Germinal center (tissue), 1 donor: Measurements from ENCODE around the gene EPHA5.

ENCODE experiments used
- DNase-seq: peaks from one replicate; pipeline ENCODE4 v3.0.0; 2012; ENCODE audit warnings: mixed read lengths, low spot score

EPHA5 gene

DNA sequence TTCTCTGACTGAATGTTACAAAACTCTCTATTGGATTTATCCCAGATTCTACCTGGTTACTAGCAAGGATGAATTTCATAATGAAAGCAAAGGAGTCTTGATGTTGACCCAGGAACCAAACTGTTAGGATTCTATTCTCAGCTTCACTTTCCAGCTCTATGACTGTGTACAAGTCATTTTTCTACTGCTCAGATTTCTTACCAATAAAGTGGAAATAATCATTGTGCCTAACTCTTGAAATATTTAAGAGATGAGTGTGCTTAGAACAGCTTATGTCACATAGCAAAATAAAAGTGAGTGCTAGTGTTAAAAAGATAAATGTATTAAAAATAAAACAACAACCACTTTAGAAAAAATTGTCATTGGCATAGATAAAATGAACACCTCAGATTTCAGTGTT lies 45.6 kb downstream of the EPHA5 start:
- DNase-seq = no peak

DNA sequence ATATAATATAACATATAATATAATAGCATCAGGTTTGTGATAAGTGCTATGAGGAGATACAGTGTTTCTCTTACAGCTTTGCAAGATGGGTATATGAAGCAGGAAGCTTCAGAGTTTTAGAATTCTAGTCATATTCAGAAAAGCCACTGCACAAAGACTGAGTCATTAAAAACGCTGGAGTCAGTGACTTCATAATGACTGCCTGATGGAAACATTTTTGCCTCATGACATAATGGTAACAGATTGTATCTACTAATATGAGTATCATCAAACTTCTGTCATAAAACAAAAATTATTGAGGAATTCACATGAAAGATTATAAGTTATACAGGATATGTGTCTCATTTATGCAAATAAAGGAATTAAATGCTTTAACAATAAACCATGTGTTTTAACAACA lies 46.8 kb downstream of the EPHA5 start:
- DNase-seq = no peak

DNA sequence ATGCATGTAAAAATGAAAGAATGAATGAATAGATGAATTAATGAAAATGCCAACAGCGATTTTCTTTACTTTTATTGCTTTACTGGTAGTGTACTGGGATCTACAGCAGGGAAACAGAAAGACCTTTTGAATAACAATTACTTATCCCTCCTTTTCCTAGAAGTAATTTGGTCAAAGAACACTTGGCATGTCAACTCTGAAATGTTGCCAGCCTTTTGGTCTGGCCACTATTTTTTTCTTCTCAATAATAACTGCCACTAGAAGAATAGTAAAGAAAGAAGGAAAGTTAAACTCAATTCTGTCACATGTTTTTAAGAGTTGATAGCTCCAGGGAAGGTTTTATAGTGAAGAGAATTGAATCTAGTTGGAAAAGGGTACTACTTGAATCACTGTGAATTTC lies 52.9 kb downstream of the EPHA5 start:
- DNase-seq = no peak

DNA sequence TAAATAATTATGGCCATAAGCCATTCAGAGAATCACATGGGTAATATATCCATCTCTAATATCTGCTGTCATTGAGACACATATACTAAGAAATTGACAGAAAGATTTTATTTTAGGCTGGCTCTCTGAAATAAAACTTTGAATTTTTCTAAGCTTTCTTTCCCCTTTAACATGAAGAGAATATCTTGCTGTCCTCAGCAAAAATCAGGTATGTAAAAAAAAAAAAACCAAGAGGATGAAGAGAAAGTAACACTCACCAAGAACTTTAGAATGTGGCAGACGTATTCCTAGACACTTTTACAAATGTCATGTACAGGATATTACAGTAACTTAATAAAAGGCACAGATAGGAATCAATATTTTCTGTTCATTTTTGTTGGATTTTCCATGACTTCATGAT lies 65.8 kb downstream of the EPHA5 start:
- DNase-seq = no peak

DNA sequence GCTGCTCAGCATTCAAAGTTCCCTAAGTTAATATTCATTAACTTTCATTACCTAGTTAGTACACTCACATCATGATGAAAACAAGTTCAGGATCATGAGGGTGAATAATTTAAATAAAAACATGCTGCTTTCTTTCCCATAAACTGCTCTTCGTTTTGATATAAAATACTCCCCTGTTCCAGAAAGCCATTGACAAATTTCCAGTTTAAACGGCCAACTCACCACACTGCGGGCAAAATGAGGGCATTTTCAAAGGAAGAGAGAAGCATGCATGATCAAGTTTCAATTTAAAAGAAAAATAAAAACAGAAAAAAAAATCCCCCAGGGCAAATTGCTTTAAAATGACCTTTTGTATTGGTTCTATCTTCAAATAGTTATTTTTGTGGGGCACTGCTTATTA lies 69.6 kb downstream of the EPHA5 start:
- no peak for DNase-seq

DNA sequence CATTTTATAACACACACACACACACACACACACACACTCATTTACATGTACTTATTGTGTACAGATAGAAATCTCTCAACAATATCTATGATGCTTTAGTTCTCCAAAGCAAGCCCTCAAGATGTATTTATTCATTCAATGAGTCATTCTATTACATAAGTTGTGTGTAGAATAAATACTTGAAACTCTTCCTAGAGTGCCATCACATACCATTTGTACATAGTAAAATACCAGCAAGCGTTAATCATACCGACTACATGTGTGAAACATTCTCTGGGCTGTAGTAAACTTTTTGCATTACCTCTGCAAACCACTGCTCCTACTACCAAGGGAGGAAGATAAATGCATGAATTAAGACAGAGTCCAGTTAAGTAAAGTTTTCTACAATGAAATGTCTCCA lies 70.9 kb downstream of the EPHA5 start:
- DNase-seq = no peak

DNA sequence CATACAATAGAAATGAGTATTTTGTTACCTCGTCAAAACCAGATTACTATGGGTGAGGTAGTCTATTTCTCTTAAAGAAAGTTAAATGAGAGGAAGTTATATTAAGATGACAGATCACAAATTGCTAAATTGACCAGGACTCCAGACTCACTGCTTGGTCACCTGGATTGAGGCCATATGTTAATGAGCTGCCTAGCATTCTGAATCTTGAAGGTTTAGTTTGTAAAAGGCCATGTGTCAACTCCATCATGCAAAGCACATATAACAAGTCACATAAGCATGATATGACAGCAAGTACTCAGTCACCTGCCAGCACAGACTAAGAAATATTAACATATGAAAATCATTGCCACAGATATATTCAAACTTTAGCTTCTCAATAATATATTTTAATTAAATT lies 72.6 kb downstream of the EPHA5 start:
- DNase-seq = no peak

DNA sequence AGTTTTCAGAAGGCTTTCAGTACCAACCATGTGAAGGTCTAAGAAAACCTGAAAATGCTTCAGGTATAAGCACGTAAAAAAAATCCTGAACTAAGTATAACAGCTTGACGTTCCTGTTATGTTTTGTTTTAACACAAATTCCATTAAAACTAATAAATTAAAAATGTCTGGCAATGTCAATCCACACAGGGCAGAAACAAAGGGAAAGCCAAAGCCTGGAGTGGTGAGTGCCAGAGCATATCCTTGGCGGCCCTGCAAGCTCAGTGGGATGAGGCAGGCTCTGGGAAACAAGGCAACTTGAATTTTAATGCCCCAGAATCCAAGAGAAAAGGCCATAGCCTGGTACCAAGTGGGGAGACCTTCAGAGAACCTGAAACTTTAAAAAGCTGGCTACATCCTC lies 78.2 kb downstream of the EPHA5 start:
- no peak for DNase-seq

DNA sequence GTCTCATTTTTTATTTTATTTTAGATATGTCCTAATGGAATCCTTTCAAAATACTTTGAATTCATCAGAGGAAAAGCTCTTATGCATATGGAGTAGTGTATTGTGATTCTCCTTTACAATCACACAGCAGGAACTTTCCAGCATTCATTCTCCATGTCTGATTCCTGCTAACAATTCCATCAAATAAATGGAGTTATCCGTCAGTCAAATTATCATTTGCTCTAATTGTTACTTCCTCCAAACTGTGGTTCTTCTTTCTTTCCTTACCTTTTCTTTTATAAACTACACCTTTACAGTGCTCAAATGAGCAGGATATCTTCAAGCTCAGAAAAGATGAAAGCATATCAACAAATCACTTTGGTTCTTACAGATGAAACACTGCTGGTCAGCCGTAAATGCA lies 80.4 kb downstream of the EPHA5 start:
- no peak for DNase-seq

DNA sequence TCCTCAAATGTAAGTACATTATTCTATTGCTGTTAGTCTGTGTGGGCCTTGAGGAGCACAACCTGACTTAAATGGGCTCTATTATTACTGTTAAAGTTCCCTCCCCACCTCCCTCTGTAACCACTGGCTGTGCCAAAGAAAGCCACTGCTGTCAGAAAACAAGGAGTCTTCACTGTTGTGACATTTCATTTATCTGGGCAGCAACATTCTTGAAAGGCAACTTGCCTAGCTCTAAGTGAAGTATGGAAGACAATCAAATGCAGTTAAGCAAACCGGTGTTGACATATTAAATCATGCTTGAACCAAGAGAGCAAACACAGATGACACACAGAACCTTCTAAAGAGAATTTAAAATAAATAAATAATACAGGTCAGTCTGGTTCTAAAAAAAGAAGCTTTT lies 81.0 kb downstream of the EPHA5 start:
- DNase-seq = no peak

DNA sequence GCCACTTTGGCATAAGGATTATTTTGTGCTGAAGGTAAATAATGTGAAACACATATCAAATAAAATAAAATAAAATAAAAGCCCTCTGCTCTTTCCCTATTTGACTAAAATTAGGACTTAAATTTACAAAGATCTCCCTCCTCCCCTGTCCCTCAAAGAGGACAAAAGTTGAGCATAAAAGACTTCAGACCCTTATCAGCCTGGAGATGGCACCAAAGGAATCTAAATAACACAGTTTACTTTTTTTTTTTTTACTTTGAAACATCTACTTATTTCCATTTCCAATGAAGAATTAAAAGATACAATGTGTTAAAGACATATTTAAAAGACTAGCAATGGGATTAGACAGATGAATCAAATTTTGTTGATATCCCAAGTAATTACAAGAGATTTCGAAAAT lies 89.7 kb downstream of the EPHA5 start:
- DNase-seq = no peak

DNA sequence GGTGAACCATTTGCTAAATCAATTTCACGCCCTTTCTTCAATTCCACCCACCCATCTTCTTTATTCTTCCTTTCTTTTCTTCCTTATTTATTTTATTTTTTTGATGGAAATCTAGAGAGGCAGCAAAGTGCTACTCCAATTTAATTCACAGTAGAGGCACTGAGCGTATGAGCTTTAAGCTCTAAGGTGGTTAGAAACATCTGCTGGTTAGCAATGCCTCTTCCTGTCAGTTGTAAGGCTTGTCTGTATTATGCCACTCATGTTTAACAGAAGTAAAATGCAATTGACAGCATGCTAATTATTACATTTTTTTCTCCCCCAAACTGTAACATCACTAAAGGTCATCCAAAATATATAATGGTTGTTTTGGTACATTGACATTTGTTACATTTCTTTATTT lies 103.8 kb downstream of the EPHA5 start:
- DNase-seq = no peak

DNA sequence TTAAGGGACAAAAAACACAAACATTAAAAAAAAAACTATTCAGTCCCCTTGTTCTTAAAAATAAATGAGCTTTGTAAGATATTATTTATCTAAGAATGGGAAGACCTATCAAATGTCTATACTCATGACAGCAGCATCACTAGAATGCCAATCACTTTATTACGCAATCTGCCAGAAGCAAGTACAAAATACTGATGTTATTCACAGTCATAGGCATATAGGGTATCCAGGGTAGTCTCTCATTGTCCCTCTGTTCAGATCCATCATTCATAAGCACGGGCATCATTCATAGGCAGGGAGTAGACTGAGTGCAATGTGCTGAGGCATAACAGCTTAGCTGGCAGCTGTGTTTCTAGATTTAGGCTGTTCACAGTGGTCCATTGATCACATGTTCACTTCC lies 109.1 kb downstream of the EPHA5 start:
- DNase-seq = no peak

DNA sequence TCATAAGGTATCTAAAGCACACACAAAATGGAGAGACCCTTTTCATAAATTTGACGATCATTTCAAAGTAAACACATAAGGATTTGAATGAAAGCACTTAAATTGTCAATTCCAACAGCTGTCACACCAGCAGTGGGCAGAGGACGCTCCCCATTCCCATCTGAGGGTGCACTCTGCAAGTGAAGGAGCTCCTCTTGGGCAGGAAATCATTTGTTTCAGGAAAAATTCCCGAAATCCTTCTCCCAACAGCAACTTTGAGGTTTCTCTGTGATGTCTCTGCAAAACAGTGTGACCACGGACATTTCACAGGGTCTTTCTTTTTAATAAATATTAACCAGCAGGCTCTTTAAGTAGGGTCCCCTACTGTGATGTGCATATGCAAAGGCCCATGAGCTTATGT lies 111.0 kb downstream of the EPHA5 start:
- DNase-seq = no peak

DNA sequence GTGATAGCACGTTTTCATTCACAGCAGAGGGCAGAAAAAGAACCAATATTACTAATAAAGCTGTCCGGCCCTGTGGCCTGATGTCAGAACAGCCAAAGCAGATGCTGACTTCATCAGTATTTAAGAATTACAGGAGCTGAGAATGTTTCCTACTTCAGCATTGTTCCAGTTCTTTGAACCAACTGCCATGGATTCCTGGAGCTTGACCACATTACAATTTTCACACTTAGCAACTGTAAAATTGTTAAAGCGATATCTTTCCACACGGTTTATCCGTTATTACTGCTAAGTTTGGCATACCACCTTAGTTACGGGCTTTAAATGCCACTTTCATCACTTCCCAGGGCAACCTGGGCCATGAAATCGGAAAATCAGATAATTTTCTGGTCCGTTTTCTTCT lies 118.2 kb downstream of the EPHA5 start:
- no peak for DNase-seq

DNA sequence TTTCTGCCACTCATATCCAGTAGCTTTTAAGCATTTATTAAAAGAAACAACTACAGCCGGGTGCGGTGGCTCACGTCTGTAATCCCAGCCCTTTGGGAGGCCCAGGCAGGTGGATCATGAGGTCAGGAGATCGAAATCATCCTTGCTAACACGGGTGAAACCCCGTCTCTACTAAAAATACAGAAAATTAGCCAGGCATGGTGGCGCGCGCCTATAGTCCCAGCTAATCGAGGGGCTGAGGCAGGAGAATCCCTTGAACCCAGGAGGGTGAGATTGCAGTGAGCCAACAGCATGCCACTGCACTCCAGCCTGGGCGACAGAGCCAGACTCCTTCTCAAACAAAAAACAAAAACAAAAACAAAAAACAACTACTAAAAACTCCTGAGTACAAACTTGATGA lies 119.8 kb downstream of the EPHA5 start:
- DNase-seq = no peak

DNA sequence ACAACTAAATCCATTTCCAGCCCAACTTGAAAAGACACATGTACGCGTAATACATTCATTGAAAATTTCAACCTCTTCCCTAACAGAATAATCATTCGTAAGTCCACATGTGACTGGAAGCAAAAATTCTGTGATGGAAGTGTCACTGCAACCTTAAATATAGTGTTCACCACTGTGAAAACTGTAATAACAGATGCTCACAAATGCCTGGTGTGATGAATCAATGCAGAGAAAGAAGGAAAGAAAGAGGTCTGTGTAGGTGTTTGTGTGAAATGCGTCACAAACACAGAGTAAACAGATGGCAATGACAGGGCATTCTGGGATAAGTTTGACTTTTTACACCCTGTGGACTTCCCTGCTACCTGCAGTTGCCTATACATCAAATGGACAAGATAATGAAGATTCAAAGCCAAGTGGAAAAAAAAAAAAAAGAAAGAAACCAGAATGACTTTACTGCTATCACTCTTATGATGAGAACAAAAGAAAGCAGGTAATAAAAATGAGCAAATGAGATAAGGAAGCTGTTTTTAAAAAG lies 123.3 kb downstream of the EPHA5 start:
- DNase-seq = no peak

DNA sequence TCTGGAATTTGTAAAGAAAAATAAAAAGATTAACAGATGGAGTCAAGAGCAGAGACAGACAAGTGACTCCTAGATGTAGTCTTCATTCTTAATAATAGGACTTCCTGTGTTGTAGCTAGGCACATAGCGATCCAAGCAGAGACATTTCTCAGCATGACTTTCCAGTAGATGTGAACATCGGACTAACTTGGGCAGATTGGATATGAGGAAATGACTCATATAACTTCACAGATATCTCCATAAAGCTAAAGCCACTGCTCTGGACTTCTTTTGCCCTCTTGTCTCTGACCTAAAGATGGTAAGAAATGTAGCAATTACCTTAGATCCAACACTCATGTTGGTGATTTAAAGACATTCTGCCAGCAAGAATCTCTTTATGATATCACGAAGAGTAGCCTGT lies 131.7 kb downstream of the EPHA5 start:
- DNase-seq = no peak

DNA sequence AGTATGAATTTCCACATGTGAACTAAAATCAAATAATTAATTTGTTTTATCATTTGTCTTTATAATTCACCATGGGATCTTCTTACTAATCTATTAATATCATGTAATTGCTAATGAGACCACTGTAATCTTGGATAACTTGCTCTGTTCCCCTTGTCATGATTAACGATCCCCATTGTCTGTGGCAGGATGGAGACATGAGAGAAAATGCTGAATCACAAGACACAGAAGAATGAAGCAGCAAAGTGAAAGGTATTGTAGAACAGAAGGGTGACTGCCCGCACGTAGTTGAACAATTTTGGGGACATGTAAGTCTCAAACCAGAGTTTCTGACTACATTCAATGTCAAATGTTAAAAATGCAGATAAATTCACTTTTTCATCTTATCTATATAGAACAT lies 135.2 kb downstream of the EPHA5 start:
- DNase-seq = no peak

DNA sequence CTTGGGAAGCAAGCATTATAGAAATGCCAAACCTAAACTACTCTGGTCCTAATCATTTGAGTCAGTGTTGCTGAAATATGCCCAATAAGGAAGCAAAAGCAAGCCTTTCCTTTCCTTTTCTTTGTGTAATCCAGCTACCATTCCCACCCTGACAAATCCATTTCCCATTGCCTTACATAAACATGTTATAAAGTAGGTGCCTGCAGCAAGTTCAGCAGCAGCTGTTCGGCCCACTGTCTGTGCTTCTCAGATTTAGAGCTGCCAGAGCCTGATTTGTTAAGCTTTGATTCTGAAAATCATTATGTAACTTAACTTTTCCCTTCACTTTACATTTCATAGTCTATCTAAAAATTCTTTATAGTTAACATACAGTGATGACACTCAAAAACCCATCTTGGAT lies 148.6 kb downstream of the EPHA5 start:
- no peak for DNase-seq

DNA sequence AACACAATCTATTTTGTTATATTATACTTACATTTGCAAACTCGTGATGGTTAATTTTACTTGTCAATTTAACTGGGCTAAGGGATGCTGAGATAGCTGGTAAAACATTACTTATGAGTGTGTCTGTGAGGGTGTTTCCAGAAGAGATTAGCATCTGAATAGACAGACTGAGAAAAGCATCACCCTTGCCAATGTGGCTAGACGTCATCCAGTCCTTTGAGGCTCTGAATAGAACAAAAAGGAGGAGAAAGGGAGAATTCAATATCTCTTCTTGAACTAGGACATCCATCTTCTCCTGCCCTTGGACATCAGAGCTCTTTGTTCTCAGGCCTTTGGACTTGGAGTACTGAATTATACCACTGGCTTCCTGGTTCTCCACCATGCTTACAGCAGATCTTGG lies 154.6 kb downstream of the EPHA5 start:
- DNase-seq = no peak

DNA sequence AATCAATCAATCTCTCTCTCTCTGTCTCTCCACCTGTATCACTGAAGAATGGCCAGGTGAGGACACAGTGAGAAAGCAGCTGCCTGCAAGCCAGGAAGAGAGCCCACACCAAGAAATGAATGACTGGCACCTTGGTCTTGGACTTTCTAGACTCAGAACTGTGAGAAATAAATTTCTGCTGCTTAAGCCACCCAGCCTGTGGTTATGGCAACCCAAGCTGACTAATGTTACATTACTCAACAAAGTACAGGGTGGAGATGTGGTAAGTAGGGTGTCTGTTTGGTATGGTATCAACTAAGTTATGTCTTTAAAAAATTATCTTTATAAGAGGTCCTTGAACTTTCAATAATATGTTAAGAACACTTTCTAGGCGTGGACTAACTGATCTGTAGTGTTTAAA lies 159.3 kb downstream of the EPHA5 start:
- DNase-seq = no peak

DNA sequence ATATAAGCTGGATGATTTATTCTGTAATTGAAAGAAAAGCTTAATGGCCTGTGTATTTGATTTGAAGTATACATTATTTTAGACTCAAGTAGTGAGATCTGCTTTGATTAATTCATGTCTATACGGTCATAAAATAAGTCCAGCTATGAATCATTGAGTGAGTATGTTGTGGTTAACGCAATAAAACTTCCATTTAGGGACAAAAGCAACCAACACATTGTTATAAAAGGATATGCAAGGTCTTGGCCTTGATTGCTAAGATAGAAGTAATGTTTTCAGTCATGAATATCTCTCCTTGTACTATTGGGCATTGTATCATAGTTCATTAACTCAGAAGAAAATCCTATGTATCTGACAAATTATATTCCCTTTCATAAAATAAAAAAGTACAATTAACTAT lies 162.1 kb downstream of the EPHA5 start:
- DNase-seq = no peak

DNA sequence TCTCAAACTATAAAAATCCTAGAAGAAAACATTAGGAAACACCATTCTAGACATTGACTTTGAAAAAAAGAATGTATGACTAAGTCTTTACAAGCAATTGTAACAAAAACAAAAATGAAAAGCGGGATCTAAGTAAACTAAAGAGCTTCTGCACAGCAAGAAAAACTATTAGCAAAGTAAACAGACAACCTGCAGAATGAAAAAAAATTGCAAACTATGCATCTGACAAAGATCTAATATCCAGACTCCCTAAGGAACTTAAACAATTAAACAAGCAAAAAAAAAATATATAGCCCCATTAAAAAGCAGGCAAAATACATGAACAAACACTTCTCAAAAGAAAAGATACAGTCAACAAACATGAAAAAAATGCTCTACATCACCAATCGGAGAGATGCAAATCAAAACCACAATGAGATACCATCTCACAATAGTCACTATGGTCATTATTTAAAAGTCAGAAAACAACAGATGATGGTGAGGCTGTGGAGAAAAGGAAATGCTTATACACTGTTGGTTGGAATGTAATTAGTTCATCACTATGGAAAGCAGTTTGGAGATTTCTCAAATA lies 168.1 kb downstream of the EPHA5 start:
- no peak for DNase-seq

DNA sequence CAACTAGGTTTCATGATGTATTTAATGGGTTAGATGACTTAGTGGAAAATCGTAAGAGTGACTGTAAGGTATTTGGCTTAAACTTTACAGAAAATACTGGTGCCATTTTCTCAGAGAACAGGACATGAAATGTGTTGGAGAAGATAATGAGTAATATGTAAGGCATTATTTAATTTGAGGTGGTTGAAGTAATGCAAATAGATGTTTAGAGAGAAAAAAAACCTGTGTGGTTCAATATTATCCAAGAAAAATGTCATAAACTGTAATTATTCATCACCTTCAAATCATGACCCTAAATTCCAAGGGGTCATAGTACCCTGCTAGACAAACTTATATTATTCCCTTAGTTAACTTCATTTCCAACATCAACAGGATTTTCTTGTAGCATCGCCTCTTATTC lies 171.7 kb downstream of the EPHA5 start:
- DNase-seq = no peak
